Activated naive CD4-positive, alpha-beta T cell treated with Interleukin-2 at 50 U/mL for 16 hours (primary cell): ENCODE data around the gene ZNF71.

Source experiments
- DNase-seq: peaks from one replicate; pipeline ENCODE4 v3.0.0-alpha.2; 2020

ZNF71 gene

DNA sequence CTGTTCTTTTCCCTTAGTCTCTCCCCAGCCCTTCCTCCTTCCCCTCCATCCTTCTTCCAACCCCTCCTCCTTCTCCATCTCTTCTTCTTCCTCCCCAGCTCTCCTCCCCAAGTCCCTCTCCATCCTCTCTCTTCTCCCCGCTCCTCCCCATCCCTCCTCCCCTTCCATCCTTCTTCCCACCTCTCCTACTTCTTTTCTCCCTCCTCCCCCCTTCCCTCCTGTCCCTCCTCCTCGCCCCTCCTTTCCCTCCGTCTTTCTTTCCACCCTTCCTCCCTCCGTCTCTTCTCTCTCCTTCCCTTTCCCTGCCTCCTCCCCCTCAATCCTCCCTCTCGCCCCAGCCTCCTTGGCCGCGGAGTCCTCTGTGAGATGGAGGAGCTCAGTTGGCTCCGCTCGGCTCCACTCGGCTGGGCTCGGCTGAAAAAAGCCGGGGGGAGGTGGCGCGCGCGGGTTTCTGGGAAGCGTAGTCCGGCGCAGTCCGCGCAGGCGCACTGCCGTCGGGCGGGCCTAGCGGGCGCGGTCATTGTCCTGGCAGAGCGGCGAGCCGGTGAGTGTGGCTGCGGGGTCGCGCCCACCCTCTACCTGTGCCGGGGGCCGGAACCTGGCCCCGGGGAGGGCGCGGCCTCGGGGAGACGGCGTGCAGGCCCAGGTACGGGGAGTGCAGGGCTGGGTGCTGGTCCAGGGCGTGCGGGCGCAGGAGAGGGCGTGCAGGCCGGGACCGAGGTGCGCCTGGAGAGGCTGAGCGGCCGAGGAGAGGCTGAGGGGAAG is at the start of gene ZNF71:
ZNF71 (plus strand) TSS at position 520 of the 765 bp plus-strand sequence. CDS start 6,257 bp downstream, outside the sequence.
- DNase-seq, result peak; percentile 90

DNA sequence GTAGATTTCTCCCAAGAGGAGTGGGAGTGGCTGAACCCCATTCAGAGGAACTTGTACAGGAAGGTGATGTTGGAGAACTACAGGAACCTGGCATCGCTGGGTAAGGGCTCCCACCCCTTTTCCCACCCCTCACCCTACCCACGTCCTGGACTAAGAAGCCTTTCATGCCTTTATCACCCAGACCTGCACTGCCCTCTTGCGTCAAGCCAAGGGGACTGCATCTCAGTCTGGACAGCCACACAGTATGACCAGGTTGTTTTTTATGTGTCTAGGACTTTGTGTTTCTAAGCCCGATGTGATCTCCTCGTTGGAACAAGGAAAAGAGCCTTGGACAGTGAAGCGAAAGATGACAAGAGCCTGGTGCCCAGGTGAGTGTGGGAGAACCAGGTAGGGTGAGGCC is 47.6 kb upstream of the ZNF71 start:
- no peak for DNase-seq

DNA sequence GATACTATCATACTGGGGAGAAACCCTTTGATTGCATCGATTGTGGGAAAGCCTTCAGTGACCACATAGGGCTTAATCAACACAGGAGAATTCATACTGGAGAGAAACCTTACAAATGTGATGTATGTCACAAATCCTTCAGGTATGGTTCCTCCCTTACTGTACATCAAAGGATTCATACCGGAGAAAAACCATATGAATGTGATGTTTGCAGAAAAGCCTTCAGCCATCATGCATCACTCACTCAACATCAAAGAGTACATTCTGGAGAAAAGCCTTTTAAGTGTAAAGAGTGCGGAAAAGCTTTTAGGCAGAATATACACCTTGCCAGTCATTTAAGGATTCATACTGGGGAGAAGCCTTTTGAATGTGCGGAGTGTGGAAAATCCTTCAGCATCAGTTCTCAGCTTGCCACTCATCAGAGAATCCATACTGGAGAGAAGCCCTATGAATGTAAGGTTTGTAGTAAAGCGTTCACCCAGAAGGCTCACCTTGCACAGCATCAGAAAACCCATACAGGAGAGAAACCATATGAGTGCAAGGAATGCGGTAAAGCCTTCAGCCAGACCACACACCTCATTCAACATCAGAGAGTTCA is 40.7 kb upstream of the ZNF71 start:
- DNase-seq, result no peak

DNA sequence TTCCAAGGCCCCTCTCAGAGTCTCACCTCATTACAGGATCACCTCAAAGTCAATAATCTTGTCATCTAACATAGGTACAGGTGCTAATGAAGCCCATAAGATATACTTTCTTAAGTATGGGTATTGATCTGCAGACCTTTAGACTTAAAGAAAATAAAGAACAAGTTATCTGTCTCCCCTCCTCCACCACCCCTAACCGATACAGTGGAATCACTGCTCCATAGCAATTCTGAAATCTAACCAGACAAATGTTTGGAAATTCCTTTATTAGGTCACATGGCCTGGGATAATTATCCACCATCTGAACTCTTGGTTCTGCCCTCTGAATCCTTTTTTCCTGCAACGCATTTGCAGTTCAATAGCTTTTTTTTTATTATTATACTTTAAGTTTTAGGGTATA is 32.3 kb upstream of the ZNF71 start:
- DNase-seq, result no peak

DNA sequence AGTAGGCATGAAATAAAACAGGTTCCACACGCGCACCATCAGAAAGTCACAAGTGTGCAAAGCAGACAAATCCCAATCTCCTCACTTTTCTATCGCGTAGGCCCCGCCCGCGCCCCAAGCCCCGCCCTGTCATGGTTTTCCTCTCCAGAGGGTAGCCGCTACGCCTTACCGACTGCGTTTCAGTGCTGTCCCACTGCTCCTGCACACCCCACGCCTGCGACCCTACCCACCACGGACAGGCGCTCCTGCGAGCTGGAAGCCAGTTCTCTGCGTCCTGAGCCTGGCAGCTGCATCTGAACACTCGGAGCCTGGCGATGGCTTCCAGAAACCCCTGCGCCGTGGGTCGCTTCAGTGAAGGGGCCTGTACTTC is 28.2 kb upstream of the ZNF71 start:
- DNase-seq, result peak; percentile 37

DNA sequence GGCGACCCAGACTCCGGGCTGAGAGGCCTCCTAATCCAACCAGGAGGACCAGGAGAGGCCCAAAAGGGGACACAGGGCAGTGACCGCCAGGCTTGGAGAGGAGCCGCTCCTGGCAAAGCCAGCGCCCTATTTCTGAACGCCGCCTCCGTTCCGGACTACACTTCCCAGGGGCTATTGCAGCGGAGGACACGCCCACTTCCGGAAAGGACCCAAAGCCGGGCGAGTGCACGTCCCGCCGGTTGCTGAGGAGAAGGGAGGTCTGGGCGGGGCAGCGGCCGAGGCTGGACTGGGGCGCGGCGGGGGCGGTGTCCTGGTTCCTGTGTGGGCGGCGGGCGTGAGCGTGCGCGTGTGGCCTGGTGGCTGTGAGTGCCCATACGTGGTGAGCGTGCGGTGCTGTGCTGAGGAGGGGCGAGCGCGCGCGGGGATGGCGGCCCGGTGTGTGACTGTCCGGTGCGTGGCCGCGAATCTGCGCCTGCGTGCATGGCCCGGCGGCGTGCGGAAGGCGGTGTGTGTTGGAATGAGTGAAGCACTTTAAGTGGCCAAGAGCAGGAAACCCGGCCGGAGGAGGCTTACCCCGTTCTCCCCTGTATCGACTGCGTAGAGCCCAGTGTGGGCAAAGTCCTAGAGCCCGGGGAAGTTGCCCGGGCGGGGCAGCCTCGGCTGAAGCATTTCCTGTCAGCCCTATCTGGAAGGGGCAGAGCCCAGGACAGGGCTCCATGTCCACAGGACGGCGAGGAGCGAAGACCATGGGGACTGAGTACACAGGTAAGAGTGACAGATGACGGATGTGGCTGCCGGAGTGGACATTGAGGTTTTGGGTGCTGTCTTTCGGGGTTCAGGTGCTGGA is 27.6 kb upstream of the ZNF71 start, which contains the start of gene ZNF470:
ZNF470 (plus strand) TSS at position 195 of the 847 bp plus-strand sequence. CDS start 2,844 bp downstream, outside the sequence.
- peak; percentile 91 for DNase-seq

DNA sequence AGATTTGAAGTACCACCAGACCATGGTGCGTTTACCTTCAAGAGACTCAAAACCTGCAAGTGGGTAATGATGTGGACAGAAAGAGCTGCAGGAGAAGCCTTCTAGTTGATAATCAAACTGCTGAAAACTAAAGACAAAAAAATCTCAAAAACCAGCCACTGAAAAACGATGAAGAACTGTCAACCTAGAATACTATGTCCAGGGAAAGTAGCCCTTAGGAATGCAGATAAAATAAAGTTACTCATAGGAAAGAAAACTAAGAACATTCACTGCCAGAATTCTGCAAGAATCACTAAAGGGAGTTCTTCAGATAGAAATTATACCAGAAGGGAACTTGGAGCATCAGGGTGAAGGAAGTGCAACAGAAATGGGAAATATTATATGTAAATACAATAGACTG is 22.5 kb upstream of the ZNF71 start:
- DNase-seq, result no peak

DNA sequence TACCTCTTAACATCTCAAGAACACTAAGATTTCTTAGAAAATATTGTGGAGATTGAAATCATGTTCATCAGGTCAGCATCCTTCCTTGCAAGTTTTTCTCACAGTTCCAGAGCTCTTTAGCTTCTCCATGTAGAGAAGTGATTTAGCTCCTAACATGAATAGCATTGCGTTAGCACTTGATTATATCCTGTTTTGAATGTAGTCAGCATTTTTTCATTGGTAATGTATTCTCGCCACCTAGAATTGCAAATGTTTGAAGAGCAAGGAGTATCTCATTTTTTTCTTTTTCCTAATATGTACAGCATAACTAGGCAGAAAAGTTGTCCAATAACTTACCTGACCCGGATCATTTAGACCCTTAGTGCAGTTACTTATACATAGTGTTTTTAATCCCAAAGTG is 21.2 kb upstream of the ZNF71 start:
- no peak for DNase-seq

DNA sequence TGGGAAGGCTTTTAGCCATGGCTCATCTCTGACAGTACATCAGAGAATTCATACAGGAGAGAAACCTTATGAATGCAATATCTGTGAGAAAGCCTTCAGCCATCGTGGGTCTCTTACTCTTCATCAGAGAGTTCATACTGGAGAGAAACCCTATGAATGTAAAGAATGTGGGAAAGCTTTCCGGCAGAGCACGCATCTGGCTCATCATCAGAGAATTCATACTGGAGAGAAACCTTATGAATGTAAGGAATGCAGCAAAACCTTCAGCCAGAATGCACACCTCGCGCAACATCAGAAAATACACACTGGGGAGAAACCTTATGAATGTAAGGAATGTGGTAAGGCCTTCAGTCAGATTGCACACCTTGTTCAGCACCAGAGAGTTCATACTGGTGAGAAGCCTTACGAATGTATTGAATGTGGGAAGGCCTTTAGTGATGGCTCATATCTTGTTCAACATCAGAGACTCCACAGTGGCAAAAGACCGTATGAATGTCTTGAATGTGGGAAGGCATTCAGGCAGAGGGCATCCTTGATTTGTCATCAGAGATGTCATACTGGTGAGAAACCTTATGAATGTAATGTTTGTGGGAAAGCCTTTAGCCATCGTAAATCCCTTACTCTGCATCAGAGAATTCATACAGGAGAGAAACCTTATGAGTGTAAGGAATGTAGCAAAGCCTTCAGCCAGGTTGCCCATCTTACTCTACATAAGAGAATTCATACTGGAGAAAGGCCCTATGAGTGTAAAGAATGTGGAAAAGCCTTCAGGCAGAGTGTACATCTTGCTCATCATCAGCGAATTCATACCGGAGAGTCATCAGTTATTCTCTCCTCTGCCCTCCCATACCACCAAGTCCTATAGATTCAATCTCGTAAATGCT is 17.1 kb upstream of the ZNF71 start:
- DNase-seq, result no peak

DNA sequence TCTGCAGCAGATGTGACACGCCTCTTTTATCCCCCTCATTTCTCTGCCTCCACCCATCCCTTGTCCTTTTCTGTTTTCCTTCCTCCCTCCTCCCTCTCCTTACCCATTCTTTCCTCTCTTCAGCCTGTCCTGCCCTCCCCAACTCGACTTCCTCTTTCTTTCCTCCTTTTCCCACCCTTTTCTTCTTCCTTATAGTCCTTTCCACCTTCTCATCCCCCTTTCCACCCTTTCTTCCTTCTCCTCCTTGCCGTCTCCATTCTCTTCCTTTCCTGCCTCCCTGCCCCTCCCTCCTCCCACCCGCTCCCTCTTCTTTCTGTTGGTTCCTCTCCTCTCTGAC is 688 bp upstream of the ZNF71 start:
- DNase-seq, result no peak

DNA sequence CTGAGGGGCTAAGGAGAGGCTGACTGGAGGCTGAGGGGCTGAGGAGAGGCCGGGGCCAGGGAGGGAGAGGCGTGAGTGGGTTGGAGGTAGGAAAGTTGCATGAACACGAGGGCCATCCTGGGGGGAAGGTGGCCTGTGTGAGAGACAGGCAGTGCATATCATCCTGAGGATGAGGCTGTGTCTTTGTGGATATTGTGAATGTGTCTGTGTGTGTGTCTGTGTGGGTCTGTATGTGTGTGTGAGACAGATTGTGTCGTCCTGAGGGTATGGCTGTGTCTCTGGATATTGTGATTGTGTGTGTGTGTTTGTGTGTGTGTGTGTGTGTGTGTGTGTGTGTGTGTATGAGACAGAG is 422 bp downstream of the ZNF71 start:
- no peak for DNase-seq

DNA sequence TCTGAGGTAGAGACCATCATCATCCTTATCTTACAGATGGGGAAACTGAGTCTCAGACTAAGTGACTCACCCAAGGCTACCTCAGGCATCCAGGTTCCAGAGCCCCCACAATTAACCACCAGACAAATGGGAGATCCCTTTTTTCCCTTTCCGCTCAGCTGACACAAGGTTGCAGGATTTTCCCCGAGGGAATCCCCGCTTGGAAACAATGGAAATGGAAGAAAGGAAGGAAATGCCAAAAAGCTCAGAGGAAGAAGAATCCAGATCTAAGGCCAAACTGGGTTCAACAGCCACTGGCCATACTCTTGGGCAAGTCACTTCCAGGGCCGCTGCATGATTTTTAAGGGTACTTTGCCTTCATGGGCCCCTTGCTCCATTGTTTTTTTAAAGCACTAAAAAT is 1.6 kb downstream of the ZNF71 start:
- no peak for DNase-seq

DNA sequence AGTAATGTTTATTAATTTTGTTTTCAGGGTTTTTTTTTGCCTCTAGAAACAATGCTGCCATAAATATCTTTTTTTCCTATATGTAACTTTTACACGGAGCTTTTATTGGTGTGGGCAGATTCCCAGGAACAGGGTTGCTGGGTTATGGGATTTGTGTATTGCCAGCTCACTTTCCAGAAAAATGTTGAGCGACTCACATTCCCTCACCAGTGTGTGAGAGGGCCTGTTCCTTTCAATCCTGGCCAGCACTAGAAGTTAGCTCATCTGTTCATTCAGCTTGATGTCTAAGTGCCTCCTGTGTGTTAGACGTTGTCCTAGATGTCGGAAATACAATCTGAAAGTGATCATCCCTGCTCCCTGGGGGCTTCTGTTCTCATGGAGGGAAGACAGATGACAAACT is 2.6 kb downstream of the ZNF71 start:
- DNase-seq, result no peak

DNA sequence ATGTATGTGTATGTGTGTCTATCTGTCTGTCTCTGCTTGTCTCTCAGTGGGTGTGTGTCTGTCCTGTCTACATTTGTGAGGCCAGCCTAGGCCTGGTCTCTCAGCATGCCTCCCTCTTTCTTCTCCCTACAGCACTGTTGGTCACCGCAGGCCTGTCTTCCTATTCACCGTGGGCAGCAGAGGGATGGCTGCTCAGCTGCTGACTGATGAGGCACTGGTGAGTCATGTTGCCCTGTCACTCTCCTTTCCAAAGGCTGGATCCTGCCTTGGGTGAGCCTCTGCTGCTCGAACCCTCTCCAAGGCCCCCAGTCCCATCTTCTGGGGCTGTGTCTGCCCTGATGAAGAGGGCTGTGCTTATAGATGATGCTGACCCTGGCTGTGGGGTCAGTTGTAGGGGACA is 6.3 kb downstream of the ZNF71 start:
- no peak for DNase-seq

DNA sequence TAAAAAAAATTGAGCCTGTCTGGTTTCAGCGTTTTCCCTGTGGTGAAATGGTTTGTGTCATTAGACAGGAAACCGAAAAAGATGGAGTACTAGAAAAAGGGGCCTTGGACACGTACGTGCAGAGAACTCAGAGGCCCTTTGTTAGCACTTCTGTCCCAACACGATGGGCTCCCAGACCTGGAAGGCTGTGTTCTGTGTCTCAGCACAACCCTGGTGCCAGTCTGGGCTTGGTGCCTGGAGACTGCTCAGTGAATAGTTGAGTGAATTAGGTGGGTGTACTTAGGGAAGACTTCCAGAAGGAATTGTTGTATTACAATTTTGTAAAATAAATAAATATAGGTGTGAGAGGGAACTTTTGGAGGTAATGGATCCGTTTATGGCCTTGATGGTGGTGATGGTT is 8.7 kb downstream of the ZNF71 start:
- no peak for DNase-seq

DNA sequence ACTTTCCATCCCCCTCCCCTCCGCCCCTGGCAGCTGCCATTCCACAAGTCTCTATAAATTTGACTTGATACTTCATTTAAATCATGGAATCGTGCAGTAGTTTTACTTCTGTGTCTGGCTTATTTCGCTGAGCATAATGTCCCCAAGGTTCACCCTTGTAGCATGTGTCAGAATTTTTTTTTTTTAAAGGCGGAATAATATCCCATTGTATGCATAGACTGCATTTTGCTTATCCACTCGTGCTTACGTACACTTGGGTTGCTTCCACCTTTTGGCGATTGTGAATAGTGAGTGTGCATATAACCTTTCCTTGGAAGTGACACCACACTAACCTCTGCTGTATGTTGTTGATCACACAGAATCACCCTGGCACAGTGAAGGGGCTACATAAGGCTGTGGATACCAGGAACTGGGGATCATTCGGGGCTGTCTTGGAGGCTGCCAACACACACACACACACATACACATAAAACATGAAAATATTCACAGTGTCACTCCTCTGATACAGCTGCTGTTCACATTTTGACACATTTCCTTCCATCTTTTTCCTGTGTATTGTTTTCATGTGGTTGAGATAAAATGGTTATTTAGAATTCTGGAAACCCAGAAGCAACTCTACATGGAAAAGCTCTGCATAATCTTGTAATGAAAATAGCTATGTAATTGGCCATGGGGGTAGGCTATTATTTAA is 13.3 kb downstream of the ZNF71 start:
- no peak for DNase-seq

DNA sequence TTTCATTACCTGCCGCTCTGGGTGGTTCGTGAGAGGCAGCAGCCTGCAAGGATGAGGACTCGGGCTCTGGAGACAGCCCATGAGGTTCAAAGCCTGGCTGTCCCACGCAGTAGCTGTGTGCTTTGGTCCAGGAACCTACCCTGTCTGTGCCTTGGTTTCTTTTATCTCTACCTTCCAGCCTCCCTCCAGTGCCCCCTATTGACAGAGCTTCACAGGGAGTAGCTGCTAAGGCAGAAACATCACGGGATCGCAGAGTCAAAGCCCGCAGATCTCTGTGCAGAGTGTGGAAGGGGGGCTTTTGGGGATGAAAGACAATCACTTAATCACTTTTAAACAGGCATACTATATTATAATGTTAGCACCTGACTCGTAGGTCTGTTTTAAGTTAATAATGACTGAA is 16.2 kb downstream of the ZNF71 start:
- DNase-seq, result no peak

DNA sequence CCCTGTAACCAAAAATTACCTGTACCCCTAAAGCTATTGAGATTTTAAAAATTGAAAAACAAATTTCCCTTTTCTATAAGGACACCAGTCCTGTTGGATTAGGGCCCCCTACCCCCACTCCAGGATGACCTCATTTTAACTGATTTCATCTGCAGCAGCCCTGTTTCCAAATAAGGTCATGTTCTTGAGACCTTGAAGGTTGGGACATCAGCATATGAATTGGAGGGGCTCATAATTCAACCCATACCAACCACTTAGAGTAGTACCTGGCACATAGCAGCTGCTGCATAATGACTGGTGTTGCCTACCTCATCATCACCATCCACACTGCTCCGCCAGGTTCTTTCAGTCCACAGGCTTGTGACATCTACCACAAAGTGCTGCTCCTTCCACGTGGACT is 17.6 kb downstream of the ZNF71 start:
- DNase-seq, result no peak

DNA sequence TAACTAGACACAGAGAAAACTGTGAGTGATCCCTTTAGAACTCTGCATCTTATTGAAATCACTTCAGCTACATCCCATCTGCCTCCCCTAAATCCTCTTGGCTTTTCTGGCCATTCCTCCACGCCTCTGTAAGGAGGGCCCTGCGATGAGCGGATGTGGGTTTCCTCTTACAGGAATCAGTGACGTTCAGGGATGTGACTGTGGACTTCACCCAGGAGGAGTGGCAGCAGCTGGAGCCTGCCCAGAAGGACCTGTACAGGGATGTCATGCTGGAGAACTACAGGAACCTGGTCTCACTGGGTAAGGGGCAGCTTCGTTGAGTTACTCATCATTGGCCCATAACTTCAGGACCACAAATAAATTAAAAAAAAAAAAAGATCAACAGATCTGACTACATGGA is 18.5 kb downstream of the ZNF71 start:
- DNase-seq, result no peak

DNA sequence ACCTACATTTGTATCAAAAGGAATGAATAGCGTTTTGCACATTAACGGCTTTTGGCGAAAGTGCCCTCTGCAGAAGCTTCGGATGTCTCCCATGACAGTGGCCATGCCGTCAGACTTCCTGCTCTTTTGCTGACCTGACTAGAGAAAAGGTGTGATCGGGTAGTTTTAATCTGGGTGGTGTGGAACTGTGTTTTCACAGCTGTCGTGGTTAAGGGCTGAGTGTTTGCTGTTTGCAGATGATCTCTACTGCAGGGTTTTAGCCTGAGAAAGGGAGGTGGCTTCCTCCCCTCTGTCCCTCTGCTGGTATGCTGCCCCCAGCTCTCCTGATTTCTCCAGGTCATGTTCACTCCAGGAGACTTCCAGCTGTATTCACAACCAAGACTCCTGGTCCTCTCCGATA is 22.4 kb downstream of the ZNF71 start:
- no peak for DNase-seq

DNA sequence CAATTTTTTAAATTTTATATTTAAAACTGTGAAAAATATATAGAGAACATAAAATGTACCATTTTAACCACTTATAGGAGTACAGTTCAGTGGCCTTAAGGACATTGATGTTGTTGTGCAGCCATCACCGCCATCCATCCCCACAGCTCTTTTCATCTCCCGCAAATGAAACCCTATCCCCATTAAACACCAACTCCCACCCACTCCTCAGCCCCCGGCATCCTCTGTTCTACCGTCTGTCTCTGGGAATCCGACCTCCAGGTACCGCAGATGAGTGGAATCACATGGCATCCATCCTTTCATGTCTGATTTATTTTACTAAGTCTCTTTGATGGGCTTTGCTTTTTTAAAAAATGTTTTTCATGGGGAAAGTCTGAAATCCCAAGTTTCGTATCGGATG is 24.0 kb downstream of the ZNF71 start:
- DNase-seq, result no peak

DNA sequence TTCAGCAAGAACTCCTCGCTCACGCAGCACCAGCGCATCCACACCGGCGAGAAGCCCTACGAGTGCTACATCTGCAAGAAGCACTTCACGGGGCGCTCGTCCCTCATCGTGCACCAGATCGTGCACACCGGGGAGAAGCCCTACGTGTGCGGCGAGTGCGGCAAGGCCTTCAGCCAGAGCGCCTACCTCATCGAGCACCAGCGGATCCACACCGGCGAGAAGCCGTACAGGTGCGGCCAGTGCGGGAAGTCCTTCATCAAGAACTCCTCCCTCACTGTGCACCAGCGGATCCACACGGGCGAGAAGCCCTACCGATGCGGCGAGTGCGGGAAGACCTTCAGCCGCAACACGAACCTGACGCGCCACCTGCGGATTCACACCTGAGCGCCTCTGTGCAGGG is 27.3 kb downstream of the ZNF71 start:
- no peak for DNase-seq

DNA sequence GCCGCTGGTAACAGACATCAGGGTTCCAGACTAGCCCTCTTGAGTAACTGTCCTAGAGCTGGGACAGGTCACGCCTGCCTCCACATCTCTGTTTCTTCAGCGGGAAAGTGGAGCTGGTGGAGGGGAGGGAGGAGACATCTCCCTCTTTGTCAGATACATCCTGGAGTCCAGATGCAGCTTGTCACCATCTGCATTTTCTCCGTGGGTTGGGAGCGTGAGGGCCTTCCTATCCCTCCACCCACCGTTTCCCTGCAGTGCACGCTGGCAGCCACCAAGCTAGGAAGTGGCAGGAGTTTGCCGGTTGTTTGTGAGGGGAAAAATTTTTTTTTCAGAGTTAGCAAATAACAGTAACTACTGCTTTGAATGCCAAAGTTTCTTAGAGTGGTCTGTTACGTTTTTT is 27.9 kb downstream of the ZNF71 start:
- no peak for DNase-seq
